HG03558 (cell line): ENCODE data around the gene IL1R1.
"Not testable (repeated sequence)": the region's sequence is repeated elsewhere in the genome, so short reads cannot be mapped to it uniquely, and the experiment has no call there.

ENCODE experiments used
- ATAC-seq: cut with Tn5 transposase; IDR thresholded peaks from one replicate; pipeline ENCODE4 v1.9.1; 2021; ENCODE audit warnings: moderate number of reproducible peaks; ENCODE audit not compliant: unreplicated experiment; ENCODE audit errors: extremely low read depth

The IL1R1 gene

GRCh38 chr2:102110596-102111334 is 31.8 kb upstream of the IL1R1 start:
- no peak for ATAC-seq

- ATAC-seq = no peak
These were observed 30.7 kb upstream of the IL1R1 start for GRCh38 chr2:102111823-102112222.

- no peak for ATAC-seq
These were observed 30.3 kb upstream of the IL1R1 start for GRCh38 chr2:102112271-102112670.

GRCh38 chr2:102112692-102113665 is 29.6 kb upstream of the IL1R1 start:
- no peak for ATAC-seq

- no peak for ATAC-seq
These were observed 28.2 kb upstream of the IL1R1 start for GRCh38 chr2:102114290-102114721.

- no peak for ATAC-seq
These were observed 27.6 kb upstream of the IL1R1 start for GRCh38 chr2:102114851-102115497.

GRCh38 chr2:102116630-102117471 is 25.7 kb upstream of the IL1R1 start:
- no peak for ATAC-seq

- no peak for ATAC-seq
These were observed 25.1 kb upstream of the IL1R1 start for GRCh38 chr2:102117472-102117858.

- no peak for ATAC-seq
These were observed 23.3 kb upstream of the IL1R1 start for GRCh38 chr2:102119255-102119654.

- ATAC-seq = no peak
These were observed 22.3 kb upstream of the IL1R1 start for GRCh38 chr2:102120261-102120660.

- no peak for ATAC-seq
These were observed 21.8 kb upstream of the IL1R1 start for GRCh38 chr2:102120701-102121159.

GRCh38 chr2:102122115-102122514 is 20.4 kb upstream of the IL1R1 start:
- no peak for ATAC-seq

- no peak for ATAC-seq
These were observed 19.6 kb upstream of the IL1R1 start for GRCh38 chr2:102122909-102123308.

- ATAC-seq = not testable (repeated sequence)
These were observed 18.1 kb upstream of the IL1R1 start for GRCh38 chr2:102124421-102124820.

- no peak for ATAC-seq
These were observed 16.4 kb upstream of the IL1R1 start for GRCh38 chr2:102126169-102126568.

- no peak for ATAC-seq
These were observed 15.9 kb upstream of the IL1R1 start for GRCh38 chr2:102126660-102127059.

- no peak for ATAC-seq
These were observed 13.5 kb upstream of the IL1R1 start for GRCh38 chr2:102129082-102129481.

- ATAC-seq = no peak
These were observed 12.4 kb upstream of the IL1R1 start for GRCh38 chr2:102129951-102130646.

GRCh38 chr2:102130647-102130991 is 11.9 kb upstream of the IL1R1 start:
- no peak for ATAC-seq
